Colon (tissue), 2 donors: Measurements from ENCODE around the gene RAB22A.

Experiments
- FAIRE-seq: peaks from 2 replicates; lab custom pipeline; 2012; peaks lifted over from hg19 to GRCh38; lab: Jason Lieb, UNC
- donor health status: control.
- donor health status: control.

RAB22A gene, protein sequence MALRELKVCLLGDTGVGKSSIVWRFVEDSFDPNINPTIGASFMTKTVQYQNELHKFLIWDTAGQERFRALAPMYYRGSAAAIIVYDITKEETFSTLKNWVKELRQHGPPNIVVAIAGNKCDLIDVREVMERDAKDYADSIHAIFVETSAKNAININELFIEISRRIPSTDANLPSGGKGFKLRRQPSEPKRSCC

DNA sequence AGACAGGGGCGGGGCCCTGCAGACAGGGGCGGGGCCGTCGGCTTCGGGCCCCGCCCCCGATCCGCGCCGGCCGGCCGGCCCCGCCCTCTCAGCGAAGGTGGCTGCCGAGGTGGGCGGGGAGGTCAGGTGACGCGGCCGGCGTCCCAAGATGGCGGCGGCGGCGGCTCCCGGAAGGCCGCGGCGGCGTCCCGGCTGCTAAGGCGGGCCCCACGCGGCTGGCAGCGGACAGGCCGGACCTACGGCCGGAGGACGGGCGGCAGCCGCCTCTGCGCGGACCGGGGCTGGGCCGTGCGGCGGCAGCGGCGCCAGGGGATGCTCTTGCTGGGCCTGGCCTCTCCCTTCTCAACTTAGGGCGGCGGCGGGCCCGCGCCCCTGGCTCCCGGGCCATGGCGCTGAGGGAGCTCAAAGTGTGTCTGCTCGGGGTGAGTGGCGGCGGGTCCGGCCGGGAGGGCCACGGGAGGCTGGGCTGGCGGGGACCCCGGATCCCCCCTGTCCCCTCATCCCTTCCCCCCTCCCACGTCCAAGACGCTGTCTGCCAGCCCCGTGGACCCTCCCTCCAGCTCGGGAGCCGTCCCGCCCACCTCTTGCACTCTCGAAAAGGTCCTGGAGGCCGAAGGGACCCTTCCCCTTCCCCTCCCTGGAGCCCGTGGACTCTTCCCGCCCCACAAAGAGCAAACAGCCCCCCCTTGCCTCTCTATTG, at the start of gene RAB22A:
TSS of gene RAB22A (plus strand) at position 125 of the 700 bp plus-strand sequence. CDS start at position 387, 262 bp downstream.
- FAIRE-seq = no peak

DNA sequence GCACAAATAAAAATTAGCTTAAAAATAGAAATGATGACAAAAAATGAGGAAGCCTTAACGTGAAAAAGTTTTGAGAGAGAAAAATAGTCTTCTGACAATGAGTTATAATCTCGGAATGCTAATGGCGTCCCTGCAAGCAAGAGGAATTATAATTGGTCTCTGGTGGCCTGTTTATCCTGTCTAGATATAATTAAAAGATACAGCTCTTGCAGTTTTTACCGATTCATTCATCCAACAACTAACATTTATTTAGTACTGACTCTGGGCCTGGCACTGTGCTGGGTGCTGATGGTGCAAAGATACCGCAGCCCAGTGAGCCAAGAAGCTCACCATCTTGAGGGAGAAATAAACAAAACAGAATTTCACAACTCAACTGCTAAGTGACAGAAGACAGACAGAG, 49.5 kb upstream of the RAB22A start:
- no peak for FAIRE-seq

DNA sequence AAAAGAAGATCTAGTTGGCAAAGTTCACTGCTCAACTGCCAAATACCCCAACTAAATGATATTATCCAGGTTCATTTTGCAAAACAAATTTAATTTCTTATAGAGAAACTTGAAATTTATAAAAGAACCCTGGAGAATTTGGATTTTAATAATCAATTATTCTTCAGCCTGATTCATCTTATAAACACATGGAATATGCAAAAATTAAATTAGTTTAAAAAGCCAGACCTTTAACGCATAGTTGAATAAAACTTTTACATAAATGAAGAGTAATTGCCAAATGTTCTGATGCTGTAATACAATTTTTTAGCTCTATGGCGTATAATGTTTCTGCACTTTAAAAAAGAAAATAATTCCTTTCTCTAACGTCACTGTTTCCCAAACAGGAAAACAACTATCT, 47.9 kb upstream of the RAB22A start:
- no peak for FAIRE-seq

DNA sequence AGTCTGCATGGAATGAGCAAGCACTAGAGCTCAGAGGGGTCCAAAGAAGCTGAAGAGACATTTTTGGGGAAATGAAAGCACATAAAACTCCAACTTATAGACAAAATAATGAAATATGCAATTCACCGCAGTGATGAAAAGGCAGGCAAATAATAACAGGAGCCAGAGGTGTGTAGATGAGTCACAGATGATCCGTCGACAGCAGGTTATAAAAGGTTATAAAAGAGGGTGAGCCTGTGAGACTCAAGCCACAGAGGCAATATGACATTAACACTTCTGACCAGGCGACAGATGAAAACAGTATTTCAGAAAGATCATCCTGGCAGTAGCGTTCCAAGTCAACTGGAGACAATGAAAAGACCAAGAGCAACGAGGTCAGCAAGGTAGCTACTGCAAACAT, 45.2 kb upstream of the RAB22A start:
- no peak for FAIRE-seq

DNA sequence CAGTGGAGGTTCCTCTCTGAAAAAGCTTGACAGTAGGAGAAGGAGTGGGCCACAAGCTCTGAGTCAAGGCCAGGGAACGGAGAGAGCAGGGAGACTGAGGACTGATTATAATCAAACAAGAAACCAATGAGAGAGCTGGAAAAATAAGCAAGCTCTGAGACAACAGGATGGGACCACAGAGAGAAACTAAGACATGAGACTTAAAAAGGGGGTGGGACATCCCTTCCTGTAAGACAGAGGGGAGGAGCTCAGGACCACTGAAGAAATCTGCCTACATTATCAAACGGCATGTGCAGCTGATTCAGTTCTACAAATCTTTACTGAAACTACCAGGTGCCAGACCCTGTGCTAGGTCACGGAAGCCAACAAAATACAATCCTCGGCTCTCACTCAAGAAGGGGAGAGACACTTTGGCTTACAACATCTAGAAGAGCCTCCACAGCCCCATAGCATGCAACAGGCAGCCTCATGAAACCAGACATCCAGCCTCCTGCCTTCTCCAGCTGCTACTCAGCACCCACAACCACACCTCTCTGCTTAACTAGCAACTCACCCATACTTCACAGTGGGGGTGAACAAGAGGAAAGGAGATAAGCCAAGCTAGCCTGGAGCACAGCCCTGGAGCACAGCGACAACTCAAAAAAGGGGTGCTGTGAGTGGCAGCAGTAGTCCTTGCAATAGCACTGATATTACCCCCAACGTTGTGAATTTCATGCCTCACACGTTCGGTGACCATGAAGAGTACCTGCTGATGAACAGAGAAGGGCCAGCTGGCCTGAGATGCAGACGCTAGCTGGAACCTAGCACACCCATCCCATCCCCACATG, 41.9 kb upstream of the RAB22A start:
- no peak for FAIRE-seq

DNA sequence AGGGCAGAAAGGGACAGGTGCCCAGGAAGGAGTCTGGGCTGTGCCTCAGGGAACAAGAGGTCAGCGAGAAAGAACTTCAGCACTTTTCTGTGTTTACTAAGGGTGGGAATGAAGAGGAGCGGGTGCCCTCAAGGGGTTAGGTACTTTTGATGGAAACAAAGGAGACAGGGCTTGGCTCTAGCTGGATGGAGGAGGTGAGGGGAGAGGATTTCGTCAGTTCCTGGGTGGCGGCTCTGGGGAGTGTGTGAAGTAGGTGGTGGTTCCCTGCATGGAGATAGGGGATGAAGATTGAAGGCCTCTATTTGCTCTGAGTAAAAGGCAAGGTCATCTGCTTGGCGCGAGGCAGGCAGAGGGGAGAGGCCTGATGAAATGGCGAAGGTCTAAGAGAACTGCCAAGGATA, 41.1 kb upstream of the RAB22A start:
- FAIRE-seq = no peak

DNA sequence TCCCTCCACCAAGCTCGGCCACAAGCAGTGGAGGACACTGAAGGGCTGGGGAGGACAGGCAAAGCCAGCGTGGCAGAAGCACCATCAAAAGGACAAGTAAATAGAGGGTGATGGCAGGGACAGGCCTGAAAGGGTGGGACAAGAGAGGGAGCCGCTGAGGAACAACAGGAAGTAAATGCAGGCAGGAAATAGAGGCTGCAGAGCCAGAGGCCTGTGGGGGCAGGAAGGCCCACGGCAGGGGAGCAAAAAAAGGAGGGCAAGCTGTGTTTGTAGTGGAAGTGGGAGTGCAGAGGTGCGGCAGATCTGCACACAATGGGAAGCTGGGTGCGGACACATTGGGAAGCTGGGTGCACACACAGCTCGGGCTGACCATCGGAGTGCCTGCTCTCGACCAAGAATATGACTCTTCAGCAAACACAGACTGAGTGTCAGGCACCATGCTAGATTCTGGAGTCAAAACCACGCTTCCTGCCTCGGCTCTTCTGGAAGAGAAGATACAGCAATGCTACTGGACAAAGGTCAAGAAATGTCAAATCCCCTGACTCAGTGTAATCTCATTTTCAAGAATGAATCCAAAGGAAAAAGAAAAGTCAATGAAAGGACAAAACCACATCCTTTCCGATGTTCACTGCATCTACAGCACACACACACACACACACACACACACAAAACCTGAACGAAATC, 40.4 kb upstream of the RAB22A start:
- FAIRE-seq = no peak

DNA sequence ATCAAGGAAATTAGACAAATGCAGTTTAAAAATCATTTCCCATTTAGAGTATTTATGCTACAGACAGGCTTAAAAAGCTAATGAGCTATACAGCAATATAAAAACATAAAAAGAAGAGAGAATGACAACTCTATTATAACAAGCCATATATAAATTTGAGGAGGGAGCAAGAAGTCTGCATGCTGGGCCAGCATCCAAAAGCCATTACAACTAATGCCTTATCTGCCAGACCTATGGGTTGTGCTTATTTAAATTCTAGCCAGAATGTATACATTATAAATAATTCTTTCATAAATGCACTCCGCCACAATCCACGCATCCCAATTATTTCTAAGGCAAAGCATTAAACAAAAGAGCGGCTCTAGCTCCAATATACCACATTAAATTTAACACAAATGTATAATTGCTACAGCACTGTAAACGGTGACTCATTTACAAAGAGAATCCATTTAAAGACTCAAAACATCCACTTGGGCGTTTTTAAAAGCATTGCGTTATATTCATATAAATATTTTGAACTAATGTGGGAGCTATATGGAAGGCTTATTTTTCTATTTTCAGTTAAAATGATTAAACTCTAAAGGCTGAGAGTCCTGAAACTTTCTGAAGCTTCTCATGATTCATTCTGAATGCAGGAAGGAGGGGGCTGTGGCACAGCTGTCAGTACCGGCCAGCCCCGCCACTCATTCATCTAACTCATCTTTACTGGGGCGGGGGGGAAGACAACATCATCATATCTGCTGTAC, 37.7 kb upstream of the RAB22A start:
- no peak for FAIRE-seq

DNA sequence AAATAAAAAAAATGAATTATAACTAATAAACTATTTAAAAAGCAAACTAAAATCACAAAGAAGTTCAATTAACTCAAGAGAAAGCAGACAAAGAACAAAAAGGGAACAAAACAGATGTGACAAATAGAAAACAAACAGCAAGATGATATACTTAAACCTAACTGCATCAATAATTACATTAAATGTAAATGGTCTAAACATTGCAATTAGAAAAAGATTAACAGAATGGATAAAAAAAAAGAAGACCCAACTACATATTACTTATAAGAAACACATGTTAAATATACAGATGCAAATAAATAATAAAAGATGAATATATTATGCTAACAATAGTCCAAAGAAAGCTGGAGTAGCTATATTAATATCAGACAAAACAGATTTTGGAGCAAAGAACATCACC, 35.1 kb upstream of the RAB22A start:
- FAIRE-seq = no peak

DNA sequence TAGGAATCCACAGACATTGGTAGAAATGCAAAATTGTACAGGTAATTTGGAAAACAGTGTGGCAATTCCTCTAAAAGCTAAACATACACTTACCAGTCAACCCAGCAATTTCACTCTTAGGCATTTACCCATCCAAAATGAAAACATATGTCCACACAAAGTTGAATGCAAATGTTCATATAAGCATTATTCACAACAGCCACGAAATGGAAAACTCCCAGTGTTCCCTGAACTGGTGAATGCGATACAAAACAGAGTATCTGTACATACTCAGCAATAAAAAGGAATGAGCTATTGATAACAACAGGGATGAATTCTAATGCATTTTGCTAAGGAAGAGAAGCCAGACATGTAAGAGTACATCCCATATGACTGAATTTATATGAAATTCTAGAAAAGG, 32.4 kb upstream of the RAB22A start:
- no peak for FAIRE-seq

DNA sequence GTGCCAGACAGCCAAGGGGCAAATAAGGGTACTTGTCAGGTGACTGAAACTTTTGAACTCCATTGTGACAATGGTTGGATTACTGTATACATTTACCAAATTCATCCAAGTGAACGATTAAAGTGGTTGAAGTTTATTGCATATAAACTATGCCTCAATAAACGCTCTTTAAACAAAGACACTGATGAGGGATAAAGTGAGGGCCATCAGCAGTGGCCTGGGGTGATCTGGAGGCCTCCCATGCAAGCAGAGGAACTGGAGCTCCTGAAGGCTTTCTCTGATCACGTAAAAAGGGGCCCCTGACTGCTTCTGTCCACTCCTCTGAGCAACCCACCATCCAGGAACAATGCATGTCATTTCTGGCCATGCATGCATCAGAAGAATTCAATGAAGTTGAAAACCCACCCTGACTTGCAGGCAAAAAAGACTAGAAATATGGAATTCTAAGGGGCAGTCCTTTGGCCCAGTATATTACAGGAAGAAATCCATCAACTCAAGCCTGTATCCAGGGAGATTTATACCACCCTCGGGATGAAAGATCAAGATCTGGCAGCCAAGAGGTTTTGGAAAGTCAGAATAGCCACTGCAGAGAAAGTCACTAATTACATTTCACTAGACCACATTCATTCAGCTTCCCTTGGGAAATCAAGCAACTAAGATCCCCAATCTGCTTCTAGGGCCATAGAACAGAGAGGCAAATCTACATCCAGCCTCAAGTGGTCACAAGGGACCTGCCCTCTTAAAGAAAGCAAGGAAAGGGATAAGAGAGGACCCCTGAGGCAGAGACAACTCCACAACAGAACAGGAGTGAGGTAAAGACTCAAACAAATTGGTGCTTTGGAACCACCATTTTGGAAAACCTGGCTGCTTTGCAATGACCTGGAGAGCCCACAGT, 31.7 kb upstream of the RAB22A start:
- no peak for FAIRE-seq

DNA sequence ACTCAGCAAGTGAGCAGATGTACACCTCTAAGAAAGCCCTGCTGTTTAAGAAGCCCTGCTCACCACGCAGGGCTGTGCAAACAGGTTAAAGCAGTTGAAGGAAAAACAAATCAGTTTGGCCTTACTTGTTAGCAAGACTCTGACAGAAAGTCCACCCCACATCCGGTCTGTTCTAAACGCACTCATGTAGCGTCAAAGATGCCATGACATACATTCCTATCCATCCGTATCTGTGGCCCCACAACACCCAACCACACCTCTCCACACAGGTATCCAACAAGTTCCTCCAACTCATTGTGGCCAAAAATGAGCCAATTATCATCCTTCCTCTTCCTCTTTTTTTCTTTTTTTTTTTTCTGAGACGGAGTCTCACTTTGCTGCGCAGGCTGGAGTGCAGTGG, 22.8 kb upstream of the RAB22A start:
- no peak for FAIRE-seq

DNA sequence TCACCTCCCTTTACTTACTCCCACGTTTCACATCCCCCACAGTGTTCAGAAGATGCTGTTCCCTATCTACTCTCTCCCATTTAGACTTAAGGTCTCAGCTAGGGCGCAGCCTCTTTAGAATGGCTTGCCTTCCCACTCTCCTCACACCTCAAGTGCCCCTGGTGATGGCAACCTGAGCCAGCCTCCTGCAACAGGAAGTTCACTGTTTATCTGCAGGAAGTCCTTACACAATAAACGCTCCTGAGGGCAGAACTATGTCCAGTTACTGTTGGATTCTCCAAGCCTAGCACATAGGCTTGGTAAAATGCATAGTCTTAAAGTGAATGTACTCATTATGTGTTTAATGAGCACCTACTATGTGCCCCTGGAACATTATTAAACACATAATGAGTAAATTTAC, 21.9 kb upstream of the RAB22A start:
- no peak for FAIRE-seq

DNA sequence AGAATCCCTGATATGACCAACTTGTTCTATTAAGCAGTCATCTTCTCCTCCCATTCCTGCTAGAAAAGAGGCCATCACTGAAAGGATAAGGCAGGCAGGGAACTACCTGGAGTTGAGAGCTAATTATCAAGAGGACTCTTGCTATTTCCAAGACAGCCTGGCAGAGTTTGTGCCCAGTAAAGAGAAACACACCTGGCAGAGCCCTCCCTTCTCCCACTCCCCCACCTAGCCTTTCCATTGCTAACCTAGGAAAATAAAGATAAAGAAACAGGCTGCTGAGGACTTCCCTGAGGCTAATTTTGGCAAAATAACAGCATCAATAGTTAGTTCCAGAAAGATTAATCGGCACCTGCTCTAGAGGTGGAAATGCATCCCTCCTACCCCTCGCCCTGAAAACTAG, 20.4 kb upstream of the RAB22A start:
- no peak for FAIRE-seq

DNA sequence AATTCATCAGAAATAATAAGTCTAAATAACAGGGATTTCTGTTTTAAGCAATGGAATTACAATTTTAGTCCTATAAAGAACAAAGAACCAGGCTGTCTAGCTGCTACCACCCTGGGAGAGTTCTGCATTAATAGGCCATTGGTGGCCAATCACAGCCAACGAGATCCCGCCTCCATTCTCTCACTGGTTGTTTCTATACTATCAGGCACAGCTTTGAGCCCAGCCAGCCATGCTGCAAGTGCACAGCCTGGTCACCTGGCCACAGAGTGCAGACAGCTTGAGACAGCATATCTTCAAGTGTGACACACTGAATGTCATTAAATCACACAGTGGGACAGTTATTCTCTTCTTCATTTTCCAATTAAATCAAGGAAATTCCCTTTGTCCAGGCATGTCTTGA, 16.1 kb upstream of the RAB22A start:
- no peak for FAIRE-seq

DNA sequence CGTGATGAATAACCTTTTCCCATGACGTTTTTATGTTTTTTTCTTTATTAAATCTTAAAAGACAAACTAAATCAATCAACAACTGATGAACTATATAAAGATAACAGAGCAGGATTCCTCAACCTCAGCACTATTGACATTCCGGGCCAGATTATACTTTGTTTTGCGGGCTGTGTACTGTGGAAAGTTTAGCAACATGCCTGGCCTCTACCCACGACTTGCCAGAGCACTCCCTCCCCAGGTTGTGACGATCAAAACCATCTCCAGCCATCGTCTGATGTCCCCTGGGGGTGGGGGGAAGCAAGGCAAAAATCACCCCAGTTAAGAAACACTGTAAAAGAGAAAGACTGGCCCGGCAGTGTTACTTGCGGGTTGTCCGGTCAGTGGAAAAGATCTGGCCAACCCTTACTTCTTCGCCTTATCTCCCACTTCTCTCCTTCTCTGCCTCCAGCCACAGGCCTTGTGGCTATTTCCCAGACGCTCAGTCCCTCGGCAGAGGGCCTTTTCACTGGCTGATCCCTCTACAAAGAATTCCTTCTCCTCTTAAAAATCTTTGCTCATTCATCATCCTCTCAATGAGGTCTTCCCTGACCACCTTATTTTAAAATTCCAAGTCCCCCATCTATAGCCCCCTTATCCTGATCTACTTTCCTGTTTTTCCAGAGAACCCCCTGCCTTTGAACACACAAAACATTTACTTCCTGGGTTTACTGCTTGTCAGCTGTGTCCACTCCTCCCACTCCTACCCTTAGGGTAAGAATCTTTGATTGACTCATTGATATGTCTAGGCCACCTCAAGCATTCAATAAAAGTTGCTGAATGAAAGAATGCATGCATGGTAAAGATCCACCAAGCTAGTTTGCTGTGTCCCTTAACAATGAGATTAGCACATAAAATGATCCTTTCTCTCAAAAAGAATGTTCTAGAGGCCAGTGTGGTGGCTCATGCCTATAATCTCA, 14.7 kb upstream of the RAB22A start:
- FAIRE-seq = no peak

DNA sequence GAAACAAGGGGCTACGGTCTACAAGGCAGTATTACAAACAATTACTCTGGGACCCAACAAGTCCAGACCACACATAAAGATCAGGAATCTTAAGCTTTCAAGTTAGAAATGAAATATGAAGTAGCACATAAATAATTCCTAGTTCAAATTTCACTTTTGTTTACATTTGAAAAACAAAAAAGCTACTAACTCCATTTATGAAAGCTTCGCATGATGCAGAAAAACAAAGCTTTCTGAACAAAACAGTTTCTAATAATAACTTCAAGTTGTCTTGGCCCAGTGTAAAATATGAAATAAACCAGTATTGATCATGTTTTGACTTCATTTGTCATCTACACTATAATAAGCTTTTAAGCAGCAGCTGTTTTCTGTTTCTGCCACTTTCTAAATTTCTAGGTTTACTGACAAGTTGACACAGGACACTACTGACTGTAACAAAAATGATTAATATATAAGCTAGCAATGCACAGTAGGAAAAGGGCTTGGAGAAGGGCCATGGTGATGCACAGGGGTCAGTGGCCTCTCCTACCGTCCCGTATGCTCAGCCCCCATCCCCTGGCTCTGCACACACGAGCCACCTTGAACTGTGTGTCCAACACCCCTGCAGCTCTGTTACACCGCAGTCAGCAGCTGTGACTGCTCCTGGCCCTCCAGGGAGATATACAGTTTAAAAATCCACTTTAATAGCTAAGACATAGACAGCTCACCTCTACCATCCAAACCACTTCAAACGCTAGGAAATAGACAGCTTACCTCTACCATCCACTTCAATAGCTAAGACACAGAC, 13.3 kb upstream of the RAB22A start:
- FAIRE-seq = no peak

DNA sequence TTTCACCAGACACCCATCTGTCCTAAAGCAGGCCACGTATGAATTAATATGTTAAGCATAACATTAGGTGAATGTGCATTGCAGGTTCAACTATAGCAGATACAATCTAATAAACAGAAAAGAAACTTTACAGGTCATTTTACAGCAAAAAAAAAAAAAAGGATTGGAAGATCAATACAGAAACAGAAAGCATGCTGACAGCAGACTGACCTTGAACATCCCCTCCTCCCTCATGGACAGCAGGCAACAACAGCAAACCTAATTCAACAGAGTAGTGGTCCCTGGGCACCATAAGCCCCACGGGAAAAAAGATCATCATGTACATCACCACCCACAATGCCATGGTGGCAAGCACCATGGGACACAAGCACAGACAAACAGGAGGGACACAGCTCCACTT, 12.1 kb upstream of the RAB22A start:
- FAIRE-seq = no peak

DNA sequence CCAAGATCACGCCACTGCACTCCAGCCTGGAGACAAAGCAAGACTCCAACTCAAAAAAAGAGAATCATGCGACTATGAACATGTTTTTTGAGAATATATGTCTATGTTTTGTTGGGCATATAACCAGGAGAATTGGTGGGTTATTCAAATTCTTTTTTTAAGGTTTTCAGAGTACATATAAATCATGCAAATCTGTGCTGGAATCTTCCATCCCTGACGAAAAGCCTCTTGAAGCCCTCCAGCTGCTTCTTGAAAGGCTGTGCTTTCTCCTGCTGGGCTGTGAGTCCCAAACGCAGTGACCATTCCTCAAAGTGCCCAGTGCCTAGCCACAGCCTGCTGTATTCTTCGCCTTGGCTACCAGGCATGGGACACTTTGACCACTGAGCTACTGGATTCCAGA, 9.2 kb upstream of the RAB22A start:
- FAIRE-seq = no peak
